VCaP (cell line): ENCODE measurements around the gene PPEF2.

ENCODE experiments used
- H3K27ac ChIP-seq: fragments of 450-650 bp; 2 replicates; pipeline ENCODE4 v1.5.1; 2017
- TF ChIP-seq, protein P1 (sequence below): fragments of 450-650 bp; conservative IDR thresholded peaks from 2 replicates; pipeline ENCODE4 v1.5.1; 2017; ENCODE audit warnings: mild to moderate bottlenecking, moderate library complexity

PPEF2 gene

DNA sequence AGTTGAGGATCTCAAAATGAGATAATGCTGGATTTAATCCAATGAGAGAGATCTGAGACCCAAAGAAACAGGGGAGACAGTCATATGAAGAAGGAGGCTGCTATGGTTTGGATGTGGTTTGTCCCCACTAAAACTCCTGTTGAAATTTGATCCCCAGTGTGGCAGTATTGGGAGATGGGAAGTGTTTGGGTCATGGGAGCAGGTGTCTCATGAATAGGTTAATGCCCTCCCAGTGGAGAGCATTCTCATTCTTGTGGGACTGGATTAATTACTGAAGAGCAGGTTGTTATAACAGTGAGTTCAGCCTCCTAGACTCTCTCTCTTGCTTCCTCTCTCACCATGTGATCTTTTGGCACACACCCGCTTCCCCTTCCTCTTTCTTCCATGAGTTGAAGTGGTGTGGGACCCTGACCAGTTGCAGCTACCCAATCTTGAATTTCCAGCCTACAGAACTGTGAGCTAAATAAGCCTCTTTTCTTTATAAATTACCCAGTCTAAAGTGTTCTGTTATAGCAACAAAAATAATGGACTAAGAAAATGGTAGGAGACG is 70.3 kb downstream of the PPEF2 start:
- H3K27ac ChIP-seq, result no peak overlapping the region
- TF ChIP-seq, protein P1, sequence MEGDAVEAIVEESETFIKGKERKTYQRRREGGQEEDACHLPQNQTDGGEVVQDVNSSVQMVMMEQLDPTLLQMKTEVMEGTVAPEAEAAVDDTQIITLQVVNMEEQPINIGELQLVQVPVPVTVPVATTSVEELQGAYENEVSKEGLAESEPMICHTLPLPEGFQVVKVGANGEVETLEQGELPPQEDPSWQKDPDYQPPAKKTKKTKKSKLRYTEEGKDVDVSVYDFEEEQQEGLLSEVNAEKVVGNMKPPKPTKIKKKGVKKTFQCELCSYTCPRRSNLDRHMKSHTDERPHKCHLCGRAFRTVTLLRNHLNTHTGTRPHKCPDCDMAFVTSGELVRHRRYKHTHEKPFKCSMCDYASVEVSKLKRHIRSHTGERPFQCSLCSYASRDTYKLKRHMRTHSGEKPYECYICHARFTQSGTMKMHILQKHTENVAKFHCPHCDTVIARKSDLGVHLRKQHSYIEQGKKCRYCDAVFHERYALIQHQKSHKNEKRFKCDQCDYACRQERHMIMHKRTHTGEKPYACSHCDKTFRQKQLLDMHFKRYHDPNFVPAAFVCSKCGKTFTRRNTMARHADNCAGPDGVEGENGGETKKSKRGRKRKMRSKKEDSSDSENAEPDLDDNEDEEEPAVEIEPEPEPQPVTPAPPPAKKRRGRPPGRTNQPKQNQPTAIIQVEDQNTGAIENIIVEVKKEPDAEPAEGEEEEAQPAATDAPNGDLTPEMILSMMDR, result no peak

DNA sequence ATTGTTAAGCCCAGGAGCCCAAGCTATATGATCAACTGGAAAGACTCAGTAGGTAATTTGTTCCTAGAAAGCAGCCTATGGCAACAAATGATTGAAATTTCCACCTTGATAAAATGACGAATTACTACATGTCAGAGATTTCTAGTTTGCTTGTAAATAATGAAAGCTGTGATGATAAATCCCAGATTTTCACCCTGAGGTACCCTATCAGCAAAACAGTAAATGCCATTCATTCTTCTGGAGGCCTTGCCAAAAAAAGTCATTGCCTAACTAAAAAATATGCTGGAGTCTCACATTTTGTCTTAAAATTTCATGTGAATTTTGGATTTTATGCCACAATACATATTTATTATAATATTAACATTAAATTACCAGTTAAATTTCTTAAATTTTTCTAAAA is 71.3 kb downstream of the PPEF2 start:
- H3K27ac ChIP-seq, result no peak overlapping the region
- TF ChIP-seq, protein P1, result no peak

DNA sequence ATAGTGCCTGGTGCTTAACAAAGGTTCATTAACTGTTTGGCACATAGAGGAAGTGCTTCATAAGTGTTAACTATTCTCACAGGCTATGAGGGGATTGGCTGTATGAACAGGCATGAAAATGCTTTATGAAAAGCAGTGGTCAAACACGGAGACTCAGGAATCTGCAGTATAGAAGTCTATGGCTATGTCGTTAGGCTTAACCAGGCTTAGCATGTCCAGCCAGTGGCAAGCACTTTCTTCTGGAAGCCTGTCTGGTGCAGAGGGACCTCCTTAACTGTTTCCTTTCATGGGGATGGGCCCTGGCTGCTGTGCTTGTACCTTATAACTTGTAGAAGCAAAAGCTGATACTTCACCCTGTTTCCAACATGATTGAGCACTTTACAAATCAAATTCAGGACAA is 78.4 kb downstream of the PPEF2 start:
- no peak overlapping the region for H3K27ac ChIP-seq
- TF ChIP-seq, protein P1, result no peak

- TF ChIP-seq, protein P1, result no peak
- H3K27ac ChIP-seq, result no peak overlapping the region
Measured at GRCh38 chr4:75822416-75822815, 79.8 kb downstream of the PPEF2 start.

- TF ChIP-seq, protein P1, result no peak
- no peak overlapping the region for H3K27ac ChIP-seq
Measured at GRCh38 chr4:75821966-75822365, 80.3 kb downstream of the PPEF2 start.

- TF ChIP-seq, protein P1, result no peak
- no peak overlapping the region for H3K27ac ChIP-seq
Measured at GRCh38 chr4:75821216-75821615, 81.0 kb downstream of the PPEF2 start.

DNA sequence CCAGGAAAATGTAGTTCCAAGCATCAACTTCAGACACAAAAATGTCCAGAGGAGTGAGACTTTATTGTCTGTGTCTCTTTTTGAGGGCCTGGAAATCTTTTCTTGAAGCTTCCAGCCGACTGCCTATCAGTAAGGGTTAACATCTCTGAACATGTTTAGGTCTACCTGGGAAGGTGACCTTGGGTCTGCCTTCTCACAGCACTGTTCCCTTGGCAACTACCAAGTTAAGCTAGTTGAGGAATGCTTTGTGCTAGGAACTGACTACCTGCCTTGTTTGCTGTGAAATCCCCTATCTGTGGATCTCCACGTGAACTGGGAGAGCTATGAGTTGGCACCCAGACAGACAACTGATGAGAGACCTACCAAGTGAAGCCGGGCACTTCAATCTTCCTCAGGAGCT is 81.6 kb downstream of the PPEF2 start:
- H3K27ac ChIP-seq, result no peak overlapping the region
- TF ChIP-seq, protein P1, result no peak

GRCh38 chr4:75820197-75820596 is 82.1 kb downstream of the PPEF2 start:
- TF ChIP-seq, protein P1, result no peak
- no peak overlapping the region for H3K27ac ChIP-seq
